ENCODE data around the gene CFAP126. TPM values are rescaled to one million over a fixed set of nuclear protein-coding genes. Genes with fewer than 3 reads are reported as not detected.
A peak's percentile ranks its signal among the peaks of the same experiment; 100 is the strongest.

The CFAP126 gene
- total and polyA plus RNA-seq, 2 of the 13 experiments (the other 11 are each of a cell fraction or from before 2014, with no cell fraction given), result not detected

GRCh38 chr1:161389691-161390558, 22.2 kb upstream of the CFAP126 start (continued):
- TF ChIP-seq KIAA2018 (CRISPR knock-in tag; IDR thresholded peaks at IDR 0.05; ENCODE audit: borderline replicate concordance) (no peak), ZNF362 (CRISPR knock-in tag; IDR thresholded peaks at IDR 0.05; ENCODE audit: borderline replicate concordance) (no peak), ESRRA (CRISPR knock-in tag; IDR thresholded peaks at IDR 0.05; ENCODE audit: low read depth) (no peak), ZNF282 (IDR thresholded peaks at IDR 0.05; ENCODE audit: partially characterized antibody) (no peak), YEATS2 (CRISPR knock-in tag; IDR thresholded peaks at IDR 0.05; ENCODE audit: borderline replicate concordance) (peak; percentile 23; the same call in 1 of the 2 replicates), XRCC5 (optimal IDR thresholded peaks at IDR 0.05; ENCODE audit: low read length) (peak; percentile 65), AHR (CRISPR knock-in tag; IDR thresholded peaks at IDR 0.05) (0 out of 2 replicates have a peak, but pooled peaks have one; percentile 46), ZNF138 (CRISPR knock-in tag; IDR thresholded peaks at IDR 0.05; ENCODE audit: low read depth) (peak; percentile 33; the same call in 1 of the 2 replicates), ZNF230 (CRISPR knock-in tag; IDR thresholded peaks at IDR 0.05) (no peak), ATF6 (CRISPR knock-in tag; conservative IDR thresholded peaks at IDR 0.05) (no peak), ETV5 (CRISPR knock-in tag; IDR thresholded peaks at IDR 0.05; ENCODE audit: borderline replicate concordance) (peak; percentile 95), ZIK1 (CRISPR knock-in tag; IDR thresholded peaks at IDR 0.05; ENCODE audit: borderline replicate concordance, low read depth) (peak; percentile 70; the same call in 1 of the 2 replicates), ZNF12 (CRISPR knock-in tag; IDR thresholded peaks at IDR 0.05) (peak; percentile 72), IRF9 (CRISPR knock-in tag; IDR thresholded peaks at IDR 0.05; ENCODE audit: borderline replicate concordance) (peak; percentile 86; the same call in 1 of the 2 replicates), ZNF33B (CRISPR knock-in tag; IDR thresholded peaks at IDR 0.05) (no peak), FOXM1 (CRISPR knock-in tag; IDR thresholded peaks at IDR 0.05) (no peak)

Data from HepG2 (cell line).